ENCODE measurements around the gene HSD17B8. TPM values are rescaled to one million over a fixed set of nuclear protein-coding genes. Genes with fewer than 3 reads are reported as not detected.
"Not testable (repeated sequence)": the region's sequence is repeated elsewhere in the genome, so short reads cannot be mapped to it uniquely, and the experiment has no call there.

The HSD17B8 gene
- total and polyA plus RNA-seq, 10 donors: 8.7 to 24.1 (median 16.1) TPM

DNA sequence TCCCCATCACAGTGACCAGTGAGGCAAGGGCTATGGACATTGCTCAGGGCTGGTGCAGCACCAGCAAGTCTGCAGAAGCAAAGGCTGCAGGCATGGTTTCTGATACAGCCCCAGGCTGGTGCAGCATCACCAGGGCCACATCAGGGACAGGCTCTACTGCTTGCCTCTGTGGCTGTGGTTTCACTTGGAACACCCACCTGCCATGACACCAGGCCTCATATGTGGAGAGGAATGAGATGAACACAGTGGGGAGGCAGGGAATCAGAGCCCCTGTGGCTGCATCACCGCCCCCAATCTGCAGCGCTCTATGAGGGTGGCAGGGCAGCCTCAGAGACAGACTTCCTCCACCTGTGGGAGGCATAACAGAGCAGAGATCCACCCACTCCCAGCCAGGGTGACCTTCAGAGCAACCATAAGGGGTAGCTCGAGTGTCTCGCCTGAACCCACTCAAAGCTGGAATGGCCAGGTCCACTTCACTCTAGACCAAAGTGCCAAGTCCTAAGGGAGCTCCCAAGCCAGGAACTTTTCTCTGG lies 11.7 kb downstream of the HSD17B8 start:
- Histone ChIP-seq H3K36me3 (peaks cover 0 to 14% (median 7%) of the 10 kb centered on the region in 6 donors), H3K4me1 (peaks cover 7 to 29% (median 16%) of the 10 kb centered on the region in 6 donors), H3K27ac (no peak overlapping the region), H3K27me3 (replicated peaks in 1 of 7) (peaks cover 0 to 54% (median 11%) of the 10 kb centered on the region in 7 donors), H3K9me3 (no peaks in the 10 kb centered on the region), H3K4me3 (no peak overlapping the region)
- intact Hi-C loops (cut with DNase I; ENCODE audit: low total_unique reads): no loop called here
- 70 to 85% (median 81%) methylated on average over 4 of the region's 4 CpGs; no CpG with 5 or more reads in 1 of the 5 donors for WGBS, 5 donors
- no peak for TF ChIP-seq POLR2A (IDR thresholded peaks at IDR 0.05)
- TF ChIP-seq POLR2AphosphoS5 (IDR thresholded peaks at IDR 0.05): no peak
- TF ChIP-seq, protein P1, sequence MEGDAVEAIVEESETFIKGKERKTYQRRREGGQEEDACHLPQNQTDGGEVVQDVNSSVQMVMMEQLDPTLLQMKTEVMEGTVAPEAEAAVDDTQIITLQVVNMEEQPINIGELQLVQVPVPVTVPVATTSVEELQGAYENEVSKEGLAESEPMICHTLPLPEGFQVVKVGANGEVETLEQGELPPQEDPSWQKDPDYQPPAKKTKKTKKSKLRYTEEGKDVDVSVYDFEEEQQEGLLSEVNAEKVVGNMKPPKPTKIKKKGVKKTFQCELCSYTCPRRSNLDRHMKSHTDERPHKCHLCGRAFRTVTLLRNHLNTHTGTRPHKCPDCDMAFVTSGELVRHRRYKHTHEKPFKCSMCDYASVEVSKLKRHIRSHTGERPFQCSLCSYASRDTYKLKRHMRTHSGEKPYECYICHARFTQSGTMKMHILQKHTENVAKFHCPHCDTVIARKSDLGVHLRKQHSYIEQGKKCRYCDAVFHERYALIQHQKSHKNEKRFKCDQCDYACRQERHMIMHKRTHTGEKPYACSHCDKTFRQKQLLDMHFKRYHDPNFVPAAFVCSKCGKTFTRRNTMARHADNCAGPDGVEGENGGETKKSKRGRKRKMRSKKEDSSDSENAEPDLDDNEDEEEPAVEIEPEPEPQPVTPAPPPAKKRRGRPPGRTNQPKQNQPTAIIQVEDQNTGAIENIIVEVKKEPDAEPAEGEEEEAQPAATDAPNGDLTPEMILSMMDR (IDR thresholded peaks at IDR 0.05 in 8 of 11, conservative IDR thresholded peaks at IDR 0.05 in 3 of 11): no peak
- no peak for DNase-seq

DNA sequence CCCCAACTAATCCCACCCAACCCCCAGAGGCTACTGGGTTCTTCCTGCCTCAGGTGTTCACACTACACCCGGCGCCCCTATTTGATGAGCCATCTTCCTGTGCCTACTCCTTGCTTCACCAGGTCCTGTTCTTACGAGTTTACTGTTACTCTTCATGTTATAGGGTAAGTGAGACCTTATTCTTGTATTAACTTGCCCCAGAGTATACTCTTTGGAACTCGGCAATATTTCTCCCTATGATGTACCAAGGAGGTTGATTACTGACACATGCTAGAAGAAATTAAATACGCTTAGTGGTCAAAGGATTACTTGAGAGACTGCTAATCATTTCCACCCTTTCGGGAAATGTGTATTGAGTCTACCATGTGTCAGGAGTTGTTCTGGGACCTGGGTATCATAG lies 12.8 kb downstream of the HSD17B8 start:
- H3K27me3 ChIP-seq (replicated peaks in 1 of 7): peaks cover 0 to 59% (median 11%) of the 10 kb centered on the region in 7 donors
- no peaks in the 10 kb centered on the region for H3K9me3 ChIP-seq
- H3K27ac ChIP-seq: no peak overlapping the region
- intact Hi-C loops (cut with DNase I; ENCODE audit: low total_unique reads): no loop called here
- H3K4me3 ChIP-seq: no peak overlapping the region
- peaks cover 7 to 20% (median 16%) of the 10 kb centered on the region in 6 donors for H3K4me1 ChIP-seq
- peaks cover 0 to 3% (median 0%) of the 10 kb centered on the region in 6 donors for H3K36me3 ChIP-seq
- WGBS, 5 donors: 86 to 92% (median 90%) methylated on average over 6 of the region's 6 CpGs
- no peak for DNase-seq
- TF ChIP-seq, protein P1 (IDR thresholded peaks at IDR 0.05 in 8 of 11, conservative IDR thresholded peaks at IDR 0.05 in 3 of 11): no peak
- TF ChIP-seq POLR2AphosphoS5 (IDR thresholded peaks at IDR 0.05) (no peak), POLR2A (IDR thresholded peaks at IDR 0.05) (no peak)

DNA sequence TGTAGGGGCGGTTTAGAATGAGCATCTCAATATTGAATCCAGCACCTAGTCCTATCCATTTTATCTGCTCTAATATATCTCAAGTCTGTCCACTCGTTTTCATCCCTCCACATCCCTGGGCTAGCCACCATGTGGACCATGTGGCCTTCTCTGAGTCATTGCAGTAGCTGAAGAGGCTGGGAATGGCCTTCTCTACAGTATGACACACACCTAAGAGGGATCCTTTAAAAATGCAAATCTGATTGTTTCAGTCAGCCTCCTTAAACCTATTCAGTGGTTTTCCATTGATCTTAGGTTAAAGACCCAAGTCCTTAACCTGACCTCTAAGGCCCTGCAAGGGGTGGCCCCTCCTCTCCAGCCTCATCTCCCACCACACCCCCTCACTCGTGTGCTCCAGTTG lies 13.2 kb downstream of the HSD17B8 start:
- H3K9me3 ChIP-seq: no peaks in the 10 kb centered on the region
- intact Hi-C loops (cut with DNase I; ENCODE audit: low total_unique reads): no loop called here
- H3K27ac ChIP-seq: no peak overlapping the region
- H3K27me3 ChIP-seq (replicated peaks in 1 of 7): peaks cover 0 to 61% (median 11%) of the 10 kb centered on the region in 7 donors
- WGBS, 5 donors: 68 to 77% (median 71%) methylated on average over 3 of the region's 3 CpGs
- no peak overlapping the region for H3K4me3 ChIP-seq
- H3K36me3 ChIP-seq: no peaks in the 10 kb centered on the region
- peaks cover 6 to 16% (median 14%) of the 10 kb centered on the region in 6 donors for H3K4me1 ChIP-seq
- no peak for DNase-seq
- TF ChIP-seq POLR2AphosphoS5 (IDR thresholded peaks at IDR 0.05) (no peak), POLR2A (IDR thresholded peaks at IDR 0.05) (no peak)
- TF ChIP-seq, protein P1 (IDR thresholded peaks at IDR 0.05 in 8 of 11, conservative IDR thresholded peaks at IDR 0.05 in 3 of 11): no peak

DNA sequence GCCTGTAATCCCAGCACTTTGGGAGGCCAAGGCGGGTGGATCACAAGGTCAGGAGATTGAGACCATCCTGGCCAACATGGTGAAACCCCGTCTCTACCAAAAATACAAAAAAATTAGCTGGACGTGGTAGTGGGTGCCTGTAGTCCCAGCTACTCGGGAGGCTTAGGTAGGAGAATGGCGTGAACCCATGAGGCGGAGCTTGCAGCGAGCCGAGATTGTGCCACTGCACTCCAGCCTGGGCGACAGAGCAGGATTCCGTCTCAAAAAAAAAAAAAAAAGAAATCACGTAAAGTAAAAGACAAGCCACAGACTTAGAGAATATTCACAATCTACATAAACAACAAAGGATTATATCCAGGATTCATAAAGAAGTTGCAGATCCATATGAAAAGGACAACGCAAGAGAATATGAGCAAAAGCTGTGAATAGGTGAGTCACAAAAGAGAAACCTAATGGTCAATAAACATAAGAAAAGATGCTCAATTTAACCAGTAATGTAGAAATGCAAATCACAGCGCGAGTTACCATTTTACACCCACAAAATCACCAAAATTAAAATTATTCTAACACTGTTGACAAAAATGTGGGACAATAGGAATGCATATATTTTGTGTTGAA lies 22.2 kb downstream of the HSD17B8 start:
- H3K4me1 ChIP-seq; DNase-seq; intact Hi-C loops (cut with DNase I; ENCODE audit: low total_unique reads); H3K36me3 ChIP-seq; H3K9me3 ChIP-seq; H3K27ac ChIP-seq; H3K4me3 ChIP-seq: not testable (repeated sequence)
- peaks cover 0 to 49% (median 0%) of the 10 kb centered on the region in 7 donors for H3K27me3 ChIP-seq (replicated peaks in 1 of 7)
- 48 to 57% (median 50%) methylated on average over 14 of the region's 14 CpGs for WGBS, 5 donors

All from spleen (tissue), 11 donors.